ENCODE measurements around the gene ZNF529. TPM values are rescaled to one million over a fixed set of nuclear protein-coding genes. Genes with fewer than 3 reads are reported as not detected.

The ZNF529 gene
- total and polyA plus RNA-seq, 2 donors = 6.4 to 36.2 TPM

- 9% methylated on average over 12 of the region's 12 CpGs for WGBS
- H3K36me3 ChIP-seq (ENCODE audit: insufficient read depth) = no peaks in the 10 kb centered on the region
- H3K4me3 ChIP-seq (ENCODE audit: low read depth, low read length) = peak overlapping the region; percentile 65
- H3K4me1 ChIP-seq (ENCODE audit: insufficient read depth) = peaks cover 2% of the 10 kb centered on the region
- peak overlapping the region; percentile 94 for H3K27ac ChIP-seq (ENCODE audit: low read depth)
- no peak for DNase-seq (ENCODE audit: extremely low spot score)
Observed at GRCh38 chr19:36528921-36529518, 44.1 kb downstream of the ZNF529 start.

GRCh38 chr19:36528194-36528920 is 44.7 kb downstream of the ZNF529 start, which contains the start of gene ZNF260:
ZNF260 (minus strand) TSS chr19:36528271; CDS start chr19:36515238, 13,033 bp downstream.
- peaks cover 2% of the 10 kb centered on the region for H3K4me1 ChIP-seq (ENCODE audit: insufficient read depth)
- peak; percentile 95 for DNase-seq (ENCODE audit: extremely low spot score)
- peak within 1 kb of the TSS; percentile 94 for H3K27ac ChIP-seq (ENCODE audit: low read depth)
- H3K4me3 ChIP-seq (ENCODE audit: low read depth, low read length) = peak within 1 kb of the TSS; percentile 65
- under 1% methylated on average over 55 of the region's 55 CpGs for WGBS
- H3K36me3 ChIP-seq (ENCODE audit: insufficient read depth) = no peaks in the 10 kb centered on the region

- H3K36me3 ChIP-seq (ENCODE audit: insufficient read depth) = peaks cover 1% of the 10 kb centered on the region
- no peak for DNase-seq (ENCODE audit: extremely low spot score)
- H3K4me1 ChIP-seq (ENCODE audit: insufficient read depth) = peaks cover 2% of the 10 kb centered on the region
- H3K27ac ChIP-seq (ENCODE audit: low read depth) = peak overlapping the region; percentile 86
- under 1% methylated on average over 13 of the region's 13 CpGs for WGBS
- peak overlapping the region; percentile 65 for H3K4me3 ChIP-seq (ENCODE audit: low read depth, low read length)
Observed at GRCh38 chr19:36527873-36528193, 45.3 kb downstream of the ZNF529 start.

GRCh38 chr19:36527341-36527740 is 45.8 kb downstream of the ZNF529 start:
- peaks cover 2% of the 10 kb centered on the region for H3K4me1 ChIP-seq (ENCODE audit: insufficient read depth)
- H3K4me3 ChIP-seq (ENCODE audit: low read depth, low read length) = peak overlapping the region; percentile 65
- H3K36me3 ChIP-seq (ENCODE audit: insufficient read depth) = peaks cover 5% of the 10 kb centered on the region
- H3K27ac ChIP-seq (ENCODE audit: low read depth) = no peak overlapping the region
- no peak for DNase-seq (ENCODE audit: extremely low spot score)
- 9% methylated on average over 5 of the region's 5 CpGs for WGBS

- Histone ChIP-seq H3K4me3 (ENCODE audit: low read depth, low read length) (no peak overlapping the region), H3K4me1 (ENCODE audit: insufficient read depth) (peaks cover 2% of the 10 kb centered on the region), H3K36me3 (ENCODE audit: insufficient read depth) (peaks cover 5% of the 10 kb centered on the region), H3K27ac (ENCODE audit: low read depth) (no peak overlapping the region)
- DNase-seq (ENCODE audit: extremely low spot score) = no peak
- 81% methylated on average over 5 of the region's 5 CpGs for WGBS
Observed at GRCh38 chr19:36526581-36526980, 46.5 kb downstream of the ZNF529 start.

GRCh38 chr19:36524617-36525016 is 48.5 kb downstream of the ZNF529 start:
- H3K27ac ChIP-seq (ENCODE audit: low read depth) = no peak overlapping the region
- H3K4me1 ChIP-seq (ENCODE audit: insufficient read depth) = peaks cover 2% of the 10 kb centered on the region
- 95% methylated on average over 4 of the region's 4 CpGs for WGBS
- H3K36me3 ChIP-seq (ENCODE audit: insufficient read depth) = peaks cover 8% of the 10 kb centered on the region
- no peak for DNase-seq (ENCODE audit: extremely low spot score)
- no peak overlapping the region for H3K4me3 ChIP-seq (ENCODE audit: low read depth, low read length)

- Histone ChIP-seq H3K36me3 (ENCODE audit: insufficient read depth) (peaks cover 18% of the 10 kb centered on the region), H3K4me1 (ENCODE audit: insufficient read depth) (no peaks in the 10 kb centered on the region), H3K27ac (ENCODE audit: low read depth) (no peak overlapping the region), H3K4me3 (ENCODE audit: low read depth, low read length) (no peak overlapping the region)
- DNase-seq (ENCODE audit: extremely low spot score) = no peak
- over 99% methylated on average over 2 of the region's 2 CpGs for WGBS
Observed at GRCh38 chr19:36514012-36514612, 59.0 kb downstream of the ZNF529 start.

- no peaks in the 10 kb centered on the region for H3K4me1 ChIP-seq (ENCODE audit: insufficient read depth)
- H3K36me3 ChIP-seq (ENCODE audit: insufficient read depth) = no peaks in the 10 kb centered on the region
- DNase-seq (ENCODE audit: extremely low spot score) = no peak
- H3K4me3 ChIP-seq (ENCODE audit: low read depth, low read length) = no peak overlapping the region
- 89% methylated on average over 3 of the region's 3 CpGs for WGBS
- no peak overlapping the region for H3K27ac ChIP-seq (ENCODE audit: low read depth)
Observed at GRCh38 chr19:36508325-36508724, 64.8 kb downstream of the ZNF529 start.

GRCh38 chr19:36501973-36502372 is 71.1 kb downstream of the ZNF529 start:
- 87% methylated on average over 5 of the region's 5 CpGs for WGBS

GRCh38 chr19:36497001-36497400 is 76.1 kb downstream of the ZNF529 start:
- 88% methylated on average over 17 of the region's 17 CpGs for WGBS
- DNase-seq (ENCODE audit: extremely low spot score) = no peak
- no peaks in the 10 kb centered on the region for H3K4me1 ChIP-seq (ENCODE audit: insufficient read depth)
- no peak overlapping the region for H3K27ac ChIP-seq (ENCODE audit: low read depth)
- no peak overlapping the region for H3K4me3 ChIP-seq (ENCODE audit: low read depth, low read length)
- no peaks in the 10 kb centered on the region for H3K36me3 ChIP-seq (ENCODE audit: insufficient read depth)

More at GRCh38 chr19:36501973-36502372, 71.1 kb downstream of the ZNF529 start:
- H3K27ac ChIP-seq (ENCODE audit: low read depth) = no peak overlapping the region
- no peak overlapping the region for H3K4me3 ChIP-seq (ENCODE audit: low read depth, low read length)
- no peaks in the 10 kb centered on the region for H3K36me3 ChIP-seq (ENCODE audit: insufficient read depth)
- DNase-seq (ENCODE audit: extremely low spot score) = no peak
- no peaks in the 10 kb centered on the region for H3K4me1 ChIP-seq (ENCODE audit: insufficient read depth)

Other genes with a start within 250 kb of the ZNF529 start
- 25.6 TPM for gene ZFP14, start 194.1 kb downstream of the ZNF529 start, total RNA-seq
- gene ZFP14, start 194.1 kb downstream of the ZNF529 start, polyA plus RNA-seq = 2.2 TPM
- 22.6 TPM for gene ZFP82, start 154.6 kb downstream of the ZNF529 start, total RNA-seq
- gene ZFP82, start 154.6 kb downstream of the ZNF529 start, polyA plus RNA-seq = 4.2 TPM
- gene ZNF566, start 83.7 kb downstream of the ZNF529 start, total RNA-seq = 39.4 TPM
- 6.0 TPM for gene ZNF566, start 83.7 kb downstream of the ZNF529 start, polyA plus RNA-seq
- gene ZNF260, start 45.0 kb downstream of the ZNF529 start, total RNA-seq = 52.5 TPM
- gene ZNF260, start 45.0 kb downstream of the ZNF529 start, polyA plus RNA-seq = 5.7 TPM
- 30.3 TPM for gene ZNF382, start 32.0 kb upstream of the ZNF529 start, total RNA-seq
- 4.2 TPM for gene ZNF382, start 32.0 kb upstream of the ZNF529 start, polyA plus RNA-seq
- gene ZNF461, start 93.5 kb upstream of the ZNF529 start, total RNA-seq = 19.9 TPM
- 4.7 TPM for gene ZNF461, start 93.5 kb upstream of the ZNF529 start, polyA plus RNA-seq
- gene ZNF567, start 114.3 kb upstream of the ZNF529 start, total RNA-seq = 22.9 TPM
- 5.2 TPM for gene ZNF567, start 114.3 kb upstream of the ZNF529 start, polyA plus RNA-seq
- gene ZNF850, start 199.5 kb upstream of the ZNF529 start, total RNA-seq = 10.8 TPM
- gene ZNF850, start 199.5 kb upstream of the ZNF529 start, polyA plus RNA-seq = 1.0 TPM